OCI-LY1 (cell line): ENCODE results near the gene GALNT9.

Experiments
- EZH2 ChIP-seq: fragments of 200-600 bp; sonication (generic), shearing (Covaris generic); IDR thresholded peaks from 2 replicates; pipeline ENCODE4 v1.8.0; 2017; ENCODE audit warnings: borderline replicate concordance, mixed run types, mild to moderate bottlenecking, antibody characterized with exemption, low read length, moderate library complexity, mixed read lengths
- TF ChIP-seq, protein P1 (sequence below): fragments of 200-600 bp; sonication (generic), shearing (Covaris generic); IDR thresholded peaks from 2 replicates; pipeline ENCODE4 v1.5.1; 2017; ENCODE audit warnings: mild to moderate bottlenecking, antibody characterized with exemption, low read length, moderate library complexity, mixed read lengths

GRCh38 chr12:132163911-132164288, 165.5 kb downstream of the GALNT9 start:
- TF ChIP-seq, protein P1, sequence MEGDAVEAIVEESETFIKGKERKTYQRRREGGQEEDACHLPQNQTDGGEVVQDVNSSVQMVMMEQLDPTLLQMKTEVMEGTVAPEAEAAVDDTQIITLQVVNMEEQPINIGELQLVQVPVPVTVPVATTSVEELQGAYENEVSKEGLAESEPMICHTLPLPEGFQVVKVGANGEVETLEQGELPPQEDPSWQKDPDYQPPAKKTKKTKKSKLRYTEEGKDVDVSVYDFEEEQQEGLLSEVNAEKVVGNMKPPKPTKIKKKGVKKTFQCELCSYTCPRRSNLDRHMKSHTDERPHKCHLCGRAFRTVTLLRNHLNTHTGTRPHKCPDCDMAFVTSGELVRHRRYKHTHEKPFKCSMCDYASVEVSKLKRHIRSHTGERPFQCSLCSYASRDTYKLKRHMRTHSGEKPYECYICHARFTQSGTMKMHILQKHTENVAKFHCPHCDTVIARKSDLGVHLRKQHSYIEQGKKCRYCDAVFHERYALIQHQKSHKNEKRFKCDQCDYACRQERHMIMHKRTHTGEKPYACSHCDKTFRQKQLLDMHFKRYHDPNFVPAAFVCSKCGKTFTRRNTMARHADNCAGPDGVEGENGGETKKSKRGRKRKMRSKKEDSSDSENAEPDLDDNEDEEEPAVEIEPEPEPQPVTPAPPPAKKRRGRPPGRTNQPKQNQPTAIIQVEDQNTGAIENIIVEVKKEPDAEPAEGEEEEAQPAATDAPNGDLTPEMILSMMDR = no peak
- no peak for TF ChIP-seq EZH2
